K562 (cell line): Measurements from ENCODE around the gene TRIM43. TPM values are rescaled to one million over a fixed set of nuclear protein-coding genes. Genes with fewer than 3 reads are reported as not detected.
"Not testable (repeated sequence)": the region's sequence is repeated elsewhere in the genome, so short reads cannot be mapped to it uniquely, and the experiment has no call there.

Experiments used
- ATAC-seq: fragments of 200-7000 bp; cut with Tn5 transposase; 3 replicates; pipeline ENCODE4 v1.9.1; 2020; ENCODE audit warnings: moderate library complexity
- BruUV-seq: library from RNA; stranded (reverse); fragments of 400-500 nt; replicated peaks from 2 replicates; lab custom pipeline; 2021; lab: Mats Ljungman, UMichigan
- CTCF ChIA-PET: fragments of 300-600 bp; formaldehyde crosslinking; extraction: SDS; loops from one replicate; lab custom pipeline; 2021; ENCODE audit warnings: low intra/inter-chr PET ratio; lab: Yijun Ruan, JAX
- POLR2A ChIA-PET: fragments of 300-600, 350-650 bp; sonication (Branson Sonifier 250); formaldehyde crosslinking; extraction: SDS; loops from one replicate; lab custom pipeline; 2021; ENCODE audit warnings: antibody characterized with exemption, inconsistent platforms; lab: Yijun Ruan, JAX
- DNase-seq, 4 experiments: peaks; one replicate each; pipeline versions ENCODE4 v3.0.0 to v3.0.0-alpha.2; 2011 to 2018; ENCODE audit warnings: low spot score in 3 of 4, mixed read lengths in 3 of 4; ENCODE audit errors: extremely low read depth in 1 of 4
- FAIRE-seq: peaks from 2 replicates; lab custom pipeline; 2011; peaks lifted over from hg19 to GRCh38; lab: Jason Lieb, UNC
- H2AFZ ChIP-seq: 2 replicates; pipeline ENCODE4 v1.6.0; 2011; ENCODE audit warnings: low read depth, low read length, control low read depth, inconsistent platforms
- H3K27ac ChIP-seq: fragments of 200-600 bp; 3 replicates; pipeline ENCODE4 v1.8.0; 2011; ENCODE audit warnings: low read depth, mild to moderate bottlenecking, control low read depth, inconsistent platforms, low read length, moderate library complexity, mixed read lengths; ENCODE audit errors: extremely low read depth
- H3K27me3 ChIP-seq, 2 experiments: fragments of 300-600 bp in 1 of 2; 2 replicates in 1 of 2; 3 replicates in 1 of 2; pipeline versions ENCODE4 v1.6.0 to v1.8.0; 2011; ENCODE audit warnings: inconsistent platforms in 2 of 2, low read length in 2 of 2, mild to moderate bottlenecking in 1 of 2, mixed read lengths in 1 of 2, moderate library complexity in 1 of 2; ENCODE audit not compliant: control insufficient read depth in 2 of 2, insufficient read depth in 2 of 2
- H3K36me3 ChIP-seq: fragments of 300-600 bp; 3 replicates; pipeline ENCODE4 v1.8.0; 2011; ENCODE audit warnings: mild to moderate bottlenecking, low read length, inconsistent platforms; ENCODE audit not compliant: control insufficient read depth, insufficient read depth
- H3K4me1 ChIP-seq, 2 experiments: fragments of 200-600 bp in 1 of 2; replicated peaks in 1 of 2; 2 replicates in 1 of 2; 3 replicates in 1 of 2; pipeline versions ENCODE4 v1.5.1 to v1.8.0; 2011; ENCODE audit warnings: inconsistent platforms in 2 of 2, low read length in 2 of 2, mild to moderate bottlenecking in 1 of 2, mixed read lengths in 1 of 2, moderate library complexity in 1 of 2; ENCODE audit not compliant: control insufficient read depth in 2 of 2, insufficient read depth in 2 of 2
- H3K4me2 ChIP-seq: 2 replicates; pipeline ENCODE4 v1.6.1; 2011; ENCODE audit warnings: low read length, control low read depth, inconsistent platforms, mixed read lengths; ENCODE audit not compliant: insufficient read depth
- H3K4me3 ChIP-seq: fragments of 200-600 bp; sonication (generic), shearing (Covaris generic); 2 replicates; pipeline ENCODE4 v1.5.1; 2016; ENCODE audit warnings: control low read depth, inconsistent platforms
- H3K79me2 ChIP-seq: fragments of 200-600 bp; 3 replicates; pipeline ENCODE4 v1.8.0; 2011; ENCODE audit warnings: low read length, inconsistent platforms; ENCODE audit not compliant: control insufficient read depth, insufficient read depth
- H3K9ac ChIP-seq, 2 experiments: 2 replicates each; pipeline versions ENCODE4 v1.6.0 to v1.6.1; 2011; ENCODE audit warnings: low read depth in 2 of 2, low read length in 2 of 2, control low read depth in 1 of 2, inconsistent platforms in 1 of 2, mild to moderate bottlenecking in 1 of 2, mixed read lengths in 1 of 2; ENCODE audit not compliant: insufficient read depth in 1 of 2
- H3K9me1 ChIP-seq: one replicate; pipeline ENCODE4 v1.6.0; 2011; ENCODE audit warnings: inconsistent platforms, mild to moderate bottlenecking, low read length, moderate library complexity; ENCODE audit not compliant: control insufficient read depth, insufficient read depth
- H3K9me3 ChIP-seq: replicated peaks from 2 replicates; pipeline ENCODE4 v1.5.1; 2011; ENCODE audit warnings: low read depth, low read length, inconsistent platforms; ENCODE audit not compliant: control insufficient read depth, insufficient read depth
- H4K20me1 ChIP-seq: replicated peaks from 2 replicates; pipeline ENCODE4 v1.6.1; 2011; ENCODE audit warnings: low read length, inconsistent platforms, mixed read lengths; ENCODE audit not compliant: control insufficient read depth, insufficient read depth
- WGBS: fragments of 100-300 bp; shearing (Covaris generic); methylation state at CpG from one replicate; pipeline ENCODE4 v1.1.6; 2016; ENCODE audit warnings: low coverage, mixed read lengths; ENCODE audit not compliant: insufficient coverage; ENCODE audit errors: missing lambda C conversion rate; 5-methylcytosine and 5-hydroxymethylcytosine counted together
- in situ Hi-C: fragments of 300-500 bp; cut with MboI; formaldehyde crosslinking; loops from 4 replicates; pipeline ENCODE4 v1.15.0; 2018; ENCODE audit warnings: inconsistent platforms, mixed read lengths
- intact Hi-C: fragments of 100-400 bp; cut with micrococcal nuclease; formaldehyde crosslinking; loops from 2 replicates; pipeline ENCODE4 v1.14.2; 2022
- polyA plus RNA-seq, 8 experiments: library from polyadenylated mRNA; depleted of rRNA in 4 of 8; stranded (reverse) in 5 of 8; unstranded in 3 of 8; fragments of >200 nt; fragmentation: Nextera tagmentation in 2 of 8; fragmentation: Illumina TruSeq in 1 of 8; extraction: Ambion mirVana in 2 of 8; extraction: Trizol in 1 of 8; gene quantifications; 2 replicates each; pipeline versions ENCODE4 v1.2.1 to v1.2.3, GENCODE V29; 2011 to 2014; ENCODE audit warnings: inconsistent platforms in 1 of 8, missing spikeins in 1 of 8
- total RNA-seq, 7 experiments: library from RNA; depleted of rRNA in 6 of 7; stranded (reverse); fragments of >200 nt in 6 of 7; fragmentation: Illumina TruSeq in 2 of 7; extraction: Trizol in 2 of 7; gene quantifications; 2 replicates each; pipeline versions ENCODE4 v1.2.1 to v1.2.3, GENCODE V29; 2011 to 2021; ENCODE audit warnings: low replicate concordance in 1 of 7

TRIM43 gene
- total and polyA plus RNA-seq, 9 of the 15 experiments (the other 6 are each of a cell fraction or from before 2014, with no cell fraction given) = not detected

DNA sequence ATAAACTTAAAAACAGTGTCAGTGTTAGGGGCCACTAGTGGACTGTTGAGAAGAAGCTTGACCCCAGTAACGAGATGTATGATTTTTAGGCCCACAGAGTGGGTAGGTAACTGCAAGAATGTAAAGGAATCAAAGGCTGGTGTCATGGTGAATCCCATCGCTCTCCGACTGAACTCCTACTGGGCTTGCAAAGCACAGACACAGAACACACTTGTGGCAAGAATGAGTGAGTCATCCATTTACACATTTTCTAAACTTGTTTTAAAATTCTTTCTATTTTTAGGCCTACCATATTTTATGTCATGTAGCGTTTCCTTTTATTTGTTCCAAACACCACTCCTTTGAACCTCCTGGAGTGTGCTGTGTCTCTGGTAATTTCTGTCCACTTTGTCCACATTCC lies 51.1 kb downstream of the TRIM43 start:
- H3K9me3 ChIP-seq, BruUV-seq, H3K4me2 ChIP-seq, FAIRE-seq, H3K4me1 ChIP-seq, POLR2A ChIA-PET, H2AFZ ChIP-seq, H4K20me1 ChIP-seq, H3K27me3 ChIP-seq, intact Hi-C loops, H3K4me3 ChIP-seq, ATAC-seq, H3K79me2 ChIP-seq, DNase-seq, H3K36me3 ChIP-seq, H3K9me1 ChIP-seq, H3K9ac ChIP-seq, H3K27ac ChIP-seq, CTCF ChIA-PET: not testable (repeated sequence)
- in situ Hi-C loops = loop anchor here (10.0 kb wide), 1 partner anchor 208 kb away; no protein-coding TSS in a partner anchor
- 0% methylated on average over 1 of the region's 4 CpGs for WGBS

DNA sequence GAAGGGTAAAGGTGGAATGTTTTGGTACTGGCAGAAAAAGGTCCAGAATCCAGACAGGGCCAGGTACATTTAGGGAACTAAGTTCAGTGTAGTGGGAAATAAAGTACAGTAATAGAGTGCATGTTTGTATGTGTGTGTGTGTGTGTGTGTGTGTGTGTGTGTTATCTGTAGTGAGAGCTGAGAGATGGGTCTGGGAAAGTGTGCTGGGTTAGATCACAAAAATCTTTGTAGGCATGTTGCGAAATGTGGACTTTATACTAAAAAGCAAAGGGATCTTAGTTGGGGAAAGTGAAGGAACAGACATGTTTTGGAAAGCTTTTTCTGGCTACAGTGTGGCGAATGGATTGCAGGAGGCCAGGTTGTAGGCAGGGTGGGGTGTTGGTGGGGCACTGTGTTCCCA lies 53.5 kb downstream of the TRIM43 start:
- ATAC-seq, H3K4me2 ChIP-seq, H4K20me1 ChIP-seq, H3K79me2 ChIP-seq, H2AFZ ChIP-seq, POLR2A ChIA-PET, BruUV-seq, DNase-seq, intact Hi-C loops, H3K4me3 ChIP-seq, H3K36me3 ChIP-seq, H3K9ac ChIP-seq, H3K9me3 ChIP-seq, H3K27ac ChIP-seq, H3K9me1 ChIP-seq, CTCF ChIA-PET, H3K27me3 ChIP-seq, H3K4me1 ChIP-seq, FAIRE-seq: not testable (repeated sequence)
- no CpG with 5 or more reads among the region's 2 CpGs for WGBS
- in situ Hi-C loops = loop anchor here (10.0 kb wide), 1 partner anchor 211 kb away; no protein-coding TSS in a partner anchor

DNA sequence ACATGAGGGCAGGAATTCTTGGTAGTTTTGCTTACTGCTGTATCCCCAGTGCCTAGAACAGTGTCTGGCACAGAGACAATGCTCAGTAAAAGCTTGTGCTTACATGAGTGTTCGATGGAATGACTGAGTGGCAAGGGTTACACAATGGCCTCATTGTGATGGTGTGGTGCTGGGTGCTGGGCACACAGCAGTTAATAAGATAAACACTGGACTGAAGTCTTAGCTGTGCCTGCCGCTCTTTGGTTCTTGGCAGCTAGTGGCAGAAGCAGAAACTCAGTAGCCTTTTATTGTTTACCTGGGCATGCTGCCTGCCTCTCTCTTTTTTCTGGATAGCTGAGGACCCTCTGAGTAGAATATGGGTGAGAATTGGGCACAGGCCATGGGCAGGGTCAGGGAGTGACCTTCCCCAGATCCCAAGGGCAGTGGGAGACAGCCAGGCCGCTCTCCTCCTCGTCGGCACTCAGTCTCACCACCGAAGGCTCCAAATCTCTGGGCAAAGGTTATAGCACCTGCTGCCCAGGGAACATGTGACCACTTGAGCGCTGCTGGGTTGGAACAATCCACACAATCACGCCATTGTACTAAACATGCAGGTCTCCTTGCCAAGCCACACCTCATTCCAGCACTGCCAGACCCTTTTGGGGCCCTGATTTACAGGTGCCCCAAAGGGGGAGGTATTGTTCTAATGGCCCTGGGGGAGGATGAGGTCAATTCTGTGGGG lies 54.6 kb downstream of the TRIM43 start:
- H3K27me3 ChIP-seq, H4K20me1 ChIP-seq, H3K4me2 ChIP-seq, BruUV-seq, H3K79me2 ChIP-seq, H2AFZ ChIP-seq, H3K36me3 ChIP-seq, ATAC-seq, H3K9me3 ChIP-seq, POLR2A ChIA-PET, H3K9me1 ChIP-seq, H3K9ac ChIP-seq, DNase-seq, CTCF ChIA-PET, intact Hi-C loops, H3K4me3 ChIP-seq, FAIRE-seq, H3K27ac ChIP-seq, H3K4me1 ChIP-seq: not testable (repeated sequence)
- WGBS = no CpG with 5 or more reads among the region's 8 CpGs
- in situ Hi-C loops = loop anchor here (10.0 kb wide), 1 partner anchor 212 kb away; no protein-coding TSS in a partner anchor
